IMR-90 (cell line): ENCODE data around the gene ROCK2. TPM values are rescaled to one million over a fixed set of nuclear protein-coding genes. Genes with fewer than 3 reads are reported as not detected.

ENCODE experiments used
- ATAC-seq: fragments of 200-7000 bp; cut with Tn5 transposase; 2 replicates; pipeline ENCODE4 v1.9.1; 2020; ENCODE audit warnings: low read depth, mild to moderate bottlenecking, moderate library complexity
- BruUV-seq: library from RNA; stranded (reverse); fragments of 400-500 nt; replicated peaks from 2 replicates; lab custom pipeline; 2021; lab: Mats Ljungman, UMichigan
- CTCF ChIA-PET: fragments of 300-600 bp; formaldehyde crosslinking; extraction: SDS; loops from one replicate; lab custom pipeline; 2021; ENCODE audit warnings: antibody characterized with exemption; lab: Yijun Ruan, JAX
- POLR2A ChIA-PET: fragments of 300-600 bp; sonication (Branson Sonifier 250); formaldehyde crosslinking; loops from one replicate; lab custom pipeline; 2022; ENCODE audit warnings: antibody characterized with exemption; ENCODE audit not compliant: unreplicated experiment; lab: Charles Lee
- DNase-seq: peaks from one replicate; pipeline ENCODE4 v3.0.0; 2013
- H2AFZ ChIP-seq: replicated peaks from 2 replicates; pipeline ENCODE3; 2013; ENCODE audit warnings: low read length, mild to moderate bottlenecking; ENCODE audit not compliant: poor library complexity
- H2AK5ac ChIP-seq: 2 replicates; pipeline ENCODE4 v1.6.1; 2013; ENCODE audit warnings: low read depth, low read length, inconsistent platforms
- H2AK9ac ChIP-seq: replicated peaks from 2 replicates; pipeline ENCODE3; 2013; ENCODE audit warnings: mild to moderate bottlenecking, low read depth, low read length, moderate library complexity; ENCODE audit not compliant: poor library complexity
- H2BK120ac ChIP-seq: 2 replicates; pipeline ENCODE4 v1.6.1; 2013; ENCODE audit warnings: low read depth, low read length, inconsistent platforms
- H2BK15ac ChIP-seq: 3 replicates; pipeline ENCODE4 v1.6.1; 2013; ENCODE audit warnings: low read depth, low read length, inconsistent platforms
- H2BK20ac ChIP-seq: 2 replicates; pipeline ENCODE4 v1.6.1; 2013; ENCODE audit warnings: low read depth, mild to moderate bottlenecking, inconsistent platforms, low read length, moderate library complexity
- H2BK5ac ChIP-seq: 2 replicates; pipeline ENCODE4 v1.6.1; 2013; ENCODE audit warnings: mild to moderate bottlenecking, low read depth, low read length, inconsistent platforms; ENCODE audit not compliant: poor library complexity, severe bottlenecking
- H3K14ac ChIP-seq: replicated peaks from 2 replicates; pipeline ENCODE4 v1.6.1; 2013; ENCODE audit warnings: low read depth, low read length, inconsistent platforms
- H3K18ac ChIP-seq: 2 replicates; pipeline ENCODE4 v1.6.1; 2013; ENCODE audit warnings: low read depth, low read length, control low read depth
- H3K23ac ChIP-seq: 2 replicates; pipeline ENCODE4 v1.6.1; 2013; ENCODE audit warnings: low read depth, low read length, inconsistent platforms
- H3K27ac ChIP-seq: 2 replicates; pipeline ENCODE4 v1.5.1; 2013; ENCODE audit warnings: mild to moderate bottlenecking, control low read depth, low read length; ENCODE audit not compliant: insufficient read depth
- H3K27me3 ChIP-seq: 2 replicates; pipeline ENCODE4 v1.6.1; 2013; ENCODE audit warnings: low read length; ENCODE audit not compliant: control insufficient read depth, insufficient read depth
- H3K36me3 ChIP-seq: 2 replicates; pipeline ENCODE4 v1.6.1; 2013; ENCODE audit warnings: low read length, mixed read lengths; ENCODE audit not compliant: control insufficient read depth, insufficient read depth
- H3K4ac ChIP-seq: 2 replicates; pipeline ENCODE4 v1.6.1; 2013; ENCODE audit warnings: low read depth, low read length, inconsistent platforms
- H3K4me1 ChIP-seq: 2 replicates; pipeline ENCODE4 v1.6.1; 2013; ENCODE audit warnings: low read length, mixed read lengths; ENCODE audit not compliant: control insufficient read depth, insufficient read depth
- H3K4me2 ChIP-seq: 2 replicates; pipeline ENCODE4 v1.6.1; 2013; ENCODE audit warnings: low read depth, mild to moderate bottlenecking, control low read depth, low read length, moderate library complexity
- H3K4me3 ChIP-seq: 2 replicates; pipeline ENCODE4 v1.5.1; 2013; ENCODE audit warnings: low read depth, mild to moderate bottlenecking, control low read depth, low read length, moderate library complexity; ENCODE audit not compliant: insufficient read depth
- H3K56ac ChIP-seq: 2 replicates; pipeline ENCODE4 v1.6.1; 2013; ENCODE audit warnings: low read length, inconsistent platforms; ENCODE audit not compliant: insufficient read depth; ENCODE audit errors: extremely low read depth
- H3K79me1 ChIP-seq, 2 experiments: 2 replicates each; pipeline ENCODE4 v1.6.1; 2013; ENCODE audit warnings: low read length in 2 of 2, inconsistent platforms in 1 of 2, low read depth in 1 of 2
- H3K9ac ChIP-seq: 2 replicates; pipeline ENCODE4 v1.6.1; 2013; ENCODE audit warnings: low read depth, low read length, control low read depth
- H3K9me1 ChIP-seq: 2 replicates; pipeline ENCODE4 v1.6.1; 2013; ENCODE audit warnings: low read length, inconsistent platforms; ENCODE audit not compliant: insufficient read depth
- H3K9me3 ChIP-seq: 2 replicates; pipeline ENCODE4 v1.6.1; 2013; ENCODE audit warnings: low read length; ENCODE audit not compliant: control insufficient read depth, insufficient read depth
- H4K20me1 ChIP-seq: 2 replicates; pipeline ENCODE4 v1.6.1; 2013; ENCODE audit warnings: low read length, inconsistent platforms; ENCODE audit not compliant: insufficient read depth
- H4K5ac ChIP-seq: 2 replicates; pipeline ENCODE4 v1.6.1; 2013; ENCODE audit warnings: mild to moderate bottlenecking, low read depth, low read length, control low read depth
- H4K8ac ChIP-seq, 2 experiments: 2 replicates each; pipeline ENCODE4 v1.6.1; 2013; ENCODE audit warnings: low read depth in 2 of 2, low read length in 2 of 2, control low read depth in 1 of 2, inconsistent platforms in 1 of 2
- H4K91ac ChIP-seq: 2 replicates; pipeline ENCODE4 v1.6.1; 2013; ENCODE audit warnings: low read depth, low read length, inconsistent platforms; ENCODE audit not compliant: insufficient read depth
- CHD1 ChIP-seq: IDR thresholded peaks from 2 replicates; pipeline ENCODE4 v1.6.1; 2012; ENCODE audit warnings: low read depth, low read length, improper control_type of control experiment
- CTCF ChIP-seq: conservative IDR thresholded peaks from 2 replicates; pipeline ENCODE4 v1.5.1; 2012; ENCODE audit warnings: mild to moderate bottlenecking, low read depth, low read length, improper control_type of control experiment
- FOS ChIP-seq: fragments of 150-350 bp; IDR thresholded peaks from 2 replicates; pipeline ENCODE4 v1.6.1; 2016; ENCODE audit warnings: low read depth, low read length
- MXI1 ChIP-seq: IDR thresholded peaks from 2 replicates; pipeline ENCODE4 v1.6.1; 2012; ENCODE audit warnings: low read depth, mild to moderate bottlenecking, low read length, moderate library complexity, borderline replicate concordance
- RCOR1 ChIP-seq: IDR thresholded peaks from 2 replicates; pipeline ENCODE4 v1.6.1; 2012; ENCODE audit warnings: mild to moderate bottlenecking, low read length, improper control_type of control experiment; ENCODE audit not compliant: insufficient replicate concordance
- USF2 ChIP-seq: fragments of 150-350 bp; IDR thresholded peaks from 2 replicates; pipeline ENCODE4 v1.6.1; 2017; ENCODE audit warnings: mild to moderate bottlenecking, antibody characterized with exemption, low read length, low read depth
- WGBS, 2 experiments: methylation state at CpG; one replicate each; pipeline versions ENCODE4 v1.1.5 to v1.1.7; 2013; ENCODE audit warnings: missing lambda C conversion rate in 2 of 2; ENCODE audit not compliant: insufficient read length in 1 of 2; ENCODE audit errors: extremely low coverage in 2 of 2; 5-methylcytosine and 5-hydroxymethylcytosine counted together
- dilution Hi-C: fragments of 300-500 bp; cut with HindIII; formaldehyde crosslinking; loops from one replicate; pipeline ENCODE4 v1.14.3; 2018; ENCODE audit warnings: low sequenced_read_pairs; ENCODE audit not compliant: unreplicated experiment
- in situ Hi-C: fragments of 300-500 bp; cut with MboI; formaldehyde crosslinking; loops from 3 replicates; pipeline ENCODE4 v1.14.3; 2019; ENCODE audit warnings: low sequenced_read_pairs, inconsistent platforms, mixed read lengths
- intact Hi-C: fragments of 100-400 bp; cut with micrococcal nuclease; formaldehyde crosslinking; loops from 2 replicates; pipeline ENCODE4 v1.10.0; 2022
- polyA plus RNA-seq, 3 experiments: library from polyadenylated mRNA; depleted of rRNA; stranded (reverse); fragments of >200 nt; gene quantifications; 2 replicates each; pipeline ENCODE4 v1.2.3, GENCODE V29; 2012; ENCODE audit warnings: low replicate concordance in 1 of 3
- total RNA-seq: library from RNA; depleted of rRNA; stranded (reverse); fragments of >200 nt; gene quantifications from 2 replicates; pipeline ENCODE4 v1.2.3, GENCODE V29; 2012

ROCK2 gene
- total and polyA plus RNA-seq, 2 of the 4 experiments (the other 2 are of a cell fraction) = 9.0 to 28.3 TPM

- Histone ChIP-seq H4K91ac (no peak overlapping the region; the same call in 1 of the 2 replicates), H3K4me2 (no peak overlapping the region), H3K9me1 (peaks cover 28% of the 10 kb centered on the region), H4K8ac (no peak overlapping the region), H3K79me1 (no peaks in the 10 kb centered on the region), H2AFZ (no peak overlapping the region), H3K23ac (no peak overlapping the region), H3K4me3 (no peak overlapping the region), H3K27ac (no peak overlapping the region), H3K27me3 (no peaks in the 10 kb centered on the region), H2BK5ac (no peak overlapping the region), H3K9ac (no peak overlapping the region), H2BK20ac (0 out of 2 replicates have a peak overlapping the region, but pooled peaks have one; percentile 20), H3K9me3 (no peaks in the 10 kb centered on the region), H3K4ac (peak overlapping the region; percentile 23; the same call in 1 of the 2 replicates), H2AK9ac (peak overlapping the region; percentile 31), H3K56ac (no peak overlapping the region), H4K5ac (no peak overlapping the region), H2BK120ac (peak overlapping the region; percentile 41; the same call in 1 of the 2 replicates), H3K18ac (no peak overlapping the region), H2AK5ac (peak overlapping the region; percentile 62; the same call in 1 of the 2 replicates), H2BK15ac (no peak overlapping the region), H3K14ac (no peak overlapping the region; the same call in 1 of the 2 replicates), H4K20me1 (no peaks in the 10 kb centered on the region), H3K36me3 (no peaks in the 10 kb centered on the region), H3K4me1 (peaks cover 29% of the 10 kb centered on the region)
- CTCF ChIA-PET = interaction anchor here (0.5 kb wide), 1 partner anchor 123 kb away, joined by 3 read pairs; no protein-coding TSS in a partner anchor
- no TSS peak for BruUV-seq
- in situ Hi-C loops = no loop called here
- POLR2A ChIA-PET = no interaction called here
- DNase-seq = no peak
- dilution Hi-C loops = no loop called here
- intact Hi-C loops = no loop called here
- no peak for ATAC-seq
- 81% methylated on average over 7 of the region's 9 CpGs; no CpG with 5 or more reads in 1 of the 2 experiments for WGBS, 2 experiments
- TF ChIP-seq CHD1 (no peak), MXI1 (no peak), RCOR1 (no peak), FOS (no peak), CTCF (no peak), USF2 (no peak)
These were observed 42.6 kb upstream of the ROCK2 start for GRCh38 chr2:11387100-11387390.
